SKM-1 treated with dmso at 0.1 percent for 144 hours (cell line): ENCODE measurements around the gene ZCCHC9.
"Not testable (repeated sequence)": the region's sequence is repeated elsewhere in the genome, so short reads cannot be mapped to it uniquely, and the experiment has no call there.

Experiments used
- DNase-seq: peaks from one replicate; lab custom pipeline; 2025; ENCODE audit not compliant: unreplicated experiment; lab: John Stamatoyannopoulos, UW

Gene ZCCHC9, protein sequence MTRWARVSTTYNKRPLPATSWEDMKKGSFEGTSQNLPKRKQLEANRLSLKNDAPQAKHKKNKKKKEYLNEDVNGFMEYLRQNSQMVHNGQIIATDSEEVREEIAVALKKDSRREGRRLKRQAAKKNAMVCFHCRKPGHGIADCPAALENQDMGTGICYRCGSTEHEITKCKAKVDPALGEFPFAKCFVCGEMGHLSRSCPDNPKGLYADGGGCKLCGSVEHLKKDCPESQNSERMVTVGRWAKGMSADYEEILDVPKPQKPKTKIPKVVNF

DNA sequence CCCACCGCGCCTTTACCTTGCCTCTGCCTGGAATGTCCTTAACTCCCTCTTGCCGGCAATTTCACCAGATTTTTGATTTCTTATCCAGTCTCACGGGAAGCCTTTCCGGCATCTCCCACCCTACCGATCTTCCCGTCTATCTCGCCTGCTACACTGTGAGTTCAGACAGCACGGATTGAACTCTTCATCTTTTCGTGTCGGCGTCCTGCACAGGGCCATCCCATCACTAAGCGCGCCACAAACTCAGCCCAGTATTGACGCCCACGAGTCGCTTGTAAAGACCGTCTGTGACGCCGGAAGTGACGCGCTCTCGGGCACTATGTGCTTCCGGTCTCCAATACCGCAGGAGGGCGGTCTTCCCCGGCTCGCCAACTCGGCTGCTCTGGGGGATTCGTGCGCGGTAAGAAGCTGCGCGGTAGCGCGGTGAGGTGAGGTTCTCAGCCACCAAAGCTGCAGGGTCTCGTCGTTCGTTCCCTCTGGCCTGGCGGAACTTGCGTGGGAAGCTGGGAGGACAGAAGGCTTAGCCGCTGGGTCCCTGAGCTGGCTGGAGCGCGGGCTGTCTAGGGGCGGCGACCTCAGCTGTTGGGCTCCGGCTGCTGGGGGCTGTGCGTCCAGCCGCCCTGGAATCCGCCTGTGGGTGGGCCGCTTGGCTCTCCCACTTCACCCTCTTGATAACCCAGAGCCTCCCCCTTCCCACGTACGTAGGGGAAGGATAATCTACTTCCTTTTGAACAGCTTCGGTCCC is at the start of gene ZCCHC9:
ZCCHC9 (plus strand) TSS at position 317 of the 745 bp plus-strand sequence. CDS start 3,171 bp downstream, outside the sequence.
- peak; percentile 88 for DNase-seq

- DNase-seq, result no peak
Measured at GRCh38 chr5:81251922-81252321, 49.5 kb upstream of the ZCCHC9 start.

- DNase-seq, result no peak
Measured at GRCh38 chr5:81252904-81253303, 48.5 kb upstream of the ZCCHC9 start.

DNA sequence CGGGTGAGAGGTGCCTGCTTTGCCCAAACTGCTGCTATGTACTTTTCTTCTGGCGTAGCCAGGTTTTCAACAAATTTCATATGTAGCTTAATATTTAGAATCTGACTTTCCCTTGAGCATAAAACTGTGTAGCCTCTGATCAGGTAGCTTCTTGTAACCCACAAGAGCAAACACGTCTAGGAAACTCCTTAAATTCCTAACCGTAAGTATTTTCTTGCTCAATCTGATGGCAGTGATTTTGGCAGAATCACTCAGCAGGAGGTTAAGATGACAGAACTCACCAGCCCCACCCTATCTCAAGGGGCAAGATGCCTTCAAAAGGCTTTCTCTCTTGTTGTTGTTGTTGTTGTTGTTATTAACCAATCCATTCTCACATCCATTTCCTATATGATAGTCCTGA is 47.5 kb upstream of the ZCCHC9 start:
- DNase-seq, result no peak

DNA sequence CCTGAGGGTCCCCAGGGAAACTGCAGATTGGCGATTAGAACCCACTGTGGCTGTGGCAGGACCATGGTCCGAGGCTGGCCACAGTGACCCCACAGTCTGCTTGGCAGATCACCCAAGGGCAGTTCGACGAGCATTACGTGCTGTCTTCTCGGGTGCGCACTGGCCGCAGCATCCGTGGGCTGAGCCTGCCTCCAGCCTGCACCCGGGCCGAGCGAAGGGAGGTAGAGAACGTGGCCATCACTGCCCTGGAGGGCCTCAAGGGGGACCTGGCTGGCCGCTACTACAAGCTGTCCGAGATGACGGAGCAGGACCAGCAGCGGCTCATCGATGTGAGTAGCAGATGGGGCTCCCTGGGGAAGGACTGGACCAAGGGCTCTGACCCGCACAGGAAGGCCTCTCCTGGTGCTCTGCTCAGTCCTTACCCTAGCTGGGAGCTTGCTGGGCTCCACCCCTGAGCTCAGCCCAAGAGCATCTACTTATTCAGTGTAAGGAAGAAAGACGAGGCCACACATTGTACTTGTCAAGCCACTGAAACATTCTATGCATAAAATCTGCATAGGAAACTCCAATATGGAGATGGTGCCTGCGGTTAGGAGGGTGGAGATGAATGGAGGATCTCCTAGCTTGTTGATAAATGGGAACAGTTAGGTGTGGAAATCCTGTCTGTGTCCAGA is 46.4 kb upstream of the ZCCHC9 start:
- no peak for DNase-seq

- no peak for DNase-seq
Measured at GRCh38 chr5:81256766-81257165, 44.6 kb upstream of the ZCCHC9 start.

DNA sequence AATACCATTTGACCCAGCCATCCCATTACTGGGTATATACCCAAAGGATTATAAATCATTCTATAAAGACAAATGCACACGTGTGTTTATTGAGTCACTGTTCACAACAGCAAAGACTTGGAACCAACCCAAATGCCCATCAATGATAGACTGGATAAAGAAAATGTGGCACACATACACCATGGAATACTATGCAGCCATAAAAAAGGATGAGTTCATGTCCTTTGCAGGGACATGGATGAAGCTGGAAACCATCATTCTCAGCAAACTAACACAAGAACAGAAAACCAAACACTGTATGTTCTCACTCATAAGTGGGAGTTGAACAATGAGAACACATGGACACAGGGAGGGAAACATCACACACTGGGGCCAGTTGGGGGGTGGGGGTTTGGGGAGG is 38.6 kb upstream of the ZCCHC9 start:
- not testable (repeated sequence) for DNase-seq

- DNase-seq, result no peak
Measured at GRCh38 chr5:81265101-81265500, 36.3 kb upstream of the ZCCHC9 start.

- DNase-seq, result no peak
Measured at GRCh38 chr5:81268521-81269196, 32.7 kb upstream of the ZCCHC9 start.

DNA sequence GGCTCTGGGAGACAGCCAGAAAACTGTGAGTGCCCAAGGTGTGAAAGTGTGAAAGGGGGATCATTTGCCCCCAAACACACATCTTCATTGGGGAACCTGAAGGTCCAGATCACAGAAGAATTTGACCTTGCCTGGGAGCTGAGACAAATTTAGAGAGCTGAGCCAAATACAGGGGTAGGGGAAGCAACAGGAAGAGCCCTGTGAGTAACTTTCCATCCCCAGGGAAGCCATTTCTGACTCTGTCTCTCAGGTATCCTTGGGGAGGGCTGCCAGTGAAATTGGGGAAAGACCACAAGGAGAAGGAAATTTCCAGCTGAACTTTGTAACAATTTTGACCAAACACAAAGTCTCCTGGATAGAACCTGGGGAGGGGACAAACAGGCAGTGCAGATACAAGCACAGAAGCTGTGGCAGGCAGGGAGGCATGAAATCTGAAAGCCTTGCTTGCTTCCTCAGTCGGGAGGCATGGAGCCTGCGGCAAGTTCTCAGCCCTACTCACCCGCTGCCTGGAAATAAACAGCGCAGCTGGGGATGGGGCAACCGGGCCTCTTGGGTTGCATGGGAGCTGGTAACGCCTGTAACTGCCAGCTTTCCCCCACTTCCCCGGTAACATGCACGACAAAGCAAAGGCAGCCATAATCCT is 31.5 kb upstream of the ZCCHC9 start:
- no peak for DNase-seq

DNA sequence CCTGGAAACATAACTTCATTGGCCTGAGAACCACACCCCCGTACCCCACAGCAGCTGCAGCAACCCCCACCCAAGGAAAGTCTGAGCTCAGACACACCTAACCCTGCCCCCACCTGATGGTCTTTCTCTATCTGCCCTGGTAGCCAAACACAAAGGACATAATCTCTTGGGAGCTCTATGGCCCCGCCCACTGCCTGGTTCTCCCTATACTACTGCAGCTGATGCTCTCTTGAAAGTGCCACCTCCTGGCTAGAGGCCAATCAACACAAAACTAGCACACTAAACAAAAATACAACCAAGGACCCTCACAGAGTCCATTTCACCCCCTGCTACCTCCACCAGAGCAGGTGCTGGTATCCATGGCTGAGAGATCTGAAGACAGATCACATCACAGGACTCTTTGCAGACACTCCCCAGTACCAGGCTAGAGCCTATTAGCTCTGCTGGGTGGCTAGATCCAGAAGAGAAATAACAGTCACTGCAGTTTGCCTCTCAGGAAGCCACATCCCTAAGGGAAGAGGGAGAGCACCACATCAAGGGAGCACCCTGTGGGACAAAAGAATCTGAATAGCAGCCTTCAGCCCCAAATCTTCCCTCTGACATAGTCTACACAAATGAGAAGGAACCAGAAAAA is 30.9 kb upstream of the ZCCHC9 start:
- DNase-seq, result not testable (repeated sequence)

- DNase-seq, result no peak
Measured at GRCh38 chr5:81283976-81284375, 17.4 kb upstream of the ZCCHC9 start.

DNA sequence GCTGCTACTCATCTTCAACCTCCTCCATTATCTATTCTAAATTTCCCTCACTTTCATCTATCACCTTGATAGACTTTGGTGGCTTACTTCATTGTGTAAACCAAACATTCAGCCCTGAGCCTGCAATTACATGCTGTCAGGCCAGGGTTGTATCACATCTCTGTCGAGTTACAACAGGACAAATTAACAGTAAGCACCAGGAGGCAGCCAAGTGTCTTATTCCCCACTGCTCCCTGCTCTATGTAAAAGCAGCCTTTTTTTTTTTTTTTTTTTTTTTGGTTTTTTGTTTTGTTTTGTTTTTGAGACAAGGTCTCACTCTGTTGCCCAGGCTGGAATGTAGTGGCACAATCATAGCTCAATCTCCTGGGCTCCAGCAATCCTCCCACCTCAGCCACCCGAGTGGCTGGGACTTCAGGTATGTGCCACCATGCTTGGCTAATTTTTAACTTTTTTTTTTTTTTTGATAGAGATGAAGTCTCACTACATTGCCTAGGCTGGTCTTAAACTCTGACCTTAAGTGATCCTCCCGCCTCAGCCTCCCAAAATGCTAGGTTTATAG is 15.2 kb upstream of the ZCCHC9 start:
- no peak for DNase-seq

GRCh38 chr5:81288021-81288433 is 13.4 kb upstream of the ZCCHC9 start:
- DNase-seq, result no peak

DNA sequence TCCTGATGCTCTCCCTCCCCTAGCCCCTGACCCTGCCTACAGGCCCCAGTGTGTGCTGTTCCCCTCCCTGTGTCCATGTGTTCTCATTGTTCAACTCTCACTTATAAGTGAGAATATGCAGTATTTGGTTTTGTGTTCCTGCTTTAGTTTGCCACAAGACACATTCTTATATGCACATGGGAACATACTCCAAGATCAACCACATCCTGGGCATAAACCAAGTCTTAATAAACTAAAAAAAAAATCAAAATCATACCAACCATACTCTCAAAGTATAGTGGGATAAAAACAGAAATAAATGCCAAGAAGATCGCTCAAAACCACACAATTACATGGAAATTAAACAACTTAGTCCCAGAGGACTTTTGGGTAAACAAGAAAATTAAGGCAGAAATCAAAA is 11.2 kb upstream of the ZCCHC9 start:
- DNase-seq, result no peak

DNA sequence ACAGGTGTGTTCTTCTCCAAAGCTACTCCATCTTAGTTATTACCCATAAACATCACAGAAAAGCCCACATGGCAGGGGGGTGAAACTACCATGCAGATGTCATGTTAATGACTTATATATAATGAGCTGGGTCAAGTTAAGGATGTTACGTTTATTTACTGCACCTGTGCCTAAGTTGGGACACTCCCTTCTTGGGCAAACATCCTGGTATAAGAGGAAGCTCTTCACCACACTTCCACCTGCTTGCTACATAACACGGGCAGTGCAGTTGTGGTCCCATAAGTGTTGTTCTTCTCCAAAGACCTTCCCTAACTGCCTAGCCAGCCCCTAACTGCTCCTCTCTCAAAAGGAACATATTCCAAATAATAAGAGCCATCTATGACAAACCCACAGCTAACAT is 9.3 kb upstream of the ZCCHC9 start:
- no peak for DNase-seq

DNA sequence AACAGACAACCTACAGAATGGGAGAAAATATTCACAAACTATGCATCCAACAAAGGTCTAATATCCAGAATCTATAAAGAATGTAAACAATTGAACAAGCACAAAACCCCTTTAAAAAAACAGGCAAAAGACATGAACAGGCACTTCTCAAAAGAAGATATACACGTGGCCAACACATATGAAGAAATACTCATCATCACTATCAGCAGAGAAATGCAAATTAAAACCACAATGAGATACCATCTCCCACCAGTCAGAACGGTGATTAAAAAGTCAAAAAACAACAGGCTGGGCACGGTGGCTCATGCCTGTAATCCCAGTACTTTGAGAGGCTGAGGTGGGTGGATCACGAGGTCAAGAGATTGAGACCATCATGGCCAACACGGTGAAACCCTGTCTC is 7.4 kb upstream of the ZCCHC9 start:
- DNase-seq, result not testable (repeated sequence)

DNA sequence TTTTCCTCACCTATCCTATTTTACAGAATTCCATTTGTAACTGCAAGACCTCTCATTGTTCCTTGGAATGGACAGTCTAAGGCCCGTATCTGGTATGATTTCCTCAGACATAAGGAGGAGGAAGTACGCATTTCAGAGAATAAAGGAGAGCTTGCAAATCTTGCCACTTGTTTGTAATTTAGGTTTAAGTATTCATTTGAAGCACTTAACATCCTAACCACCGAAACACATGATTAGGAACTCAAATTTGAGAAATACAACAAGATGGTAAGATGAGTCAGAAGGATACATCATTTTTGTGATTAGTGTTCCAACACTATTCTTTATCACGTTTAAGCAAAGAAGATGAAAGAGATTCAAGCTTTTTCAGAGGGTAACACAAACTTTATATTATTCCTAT is 3.9 kb upstream of the ZCCHC9 start:
- no peak for DNase-seq

DNA sequence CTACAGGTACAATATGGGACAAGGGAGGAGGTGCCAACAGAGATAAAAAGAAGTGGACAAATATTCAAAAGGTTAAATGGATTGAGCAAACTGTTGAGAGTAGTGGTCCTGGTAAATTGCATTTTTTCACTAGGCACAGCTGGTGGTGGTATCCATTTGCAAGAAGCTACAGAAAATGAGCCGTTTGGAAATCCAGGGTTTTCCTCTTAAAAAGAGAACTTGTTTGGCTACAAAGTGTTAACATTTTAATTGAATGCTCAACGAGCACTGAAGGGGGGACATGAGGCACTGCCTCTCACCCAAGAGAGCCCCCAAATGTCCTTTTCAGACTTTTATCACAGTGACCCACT is 491 bp upstream of the ZCCHC9 start:
- no peak for DNase-seq

GRCh38 chr5:81302596-81302995 is 1.2 kb downstream of the ZCCHC9 start:
- DNase-seq, result no peak
